Ovary (tissue), 3 donors: ENCODE measurements around the gene ALDOC.

ENCODE experiments used
- EP300 ChIP-seq: sonication (generic); formaldehyde crosslinking; IDR thresholded peaks from one replicate; pipeline ENCODE4 v1.6.1; 2017; ENCODE audit warnings: antibody characterized with exemption
- POLR2A ChIP-seq: fragments of 450-650 bp; IDR thresholded peaks from one replicate; pipeline ENCODE4 v1.6.1; 2017; ENCODE audit warnings: antibody characterized with exemption, mild to moderate bottlenecking, moderate library complexity
- TF ChIP-seq, protein P1 (sequence below), 3 donors: fragments of 450-650 bp in 2 of 3; fragments of 200-600 bp in 1 of 3; IDR thresholded peaks; one replicate each; pipeline versions ENCODE4 v1.5.1 to v1.8.0; 2016 to 2022; ENCODE audit warnings: antibody characterized with exemption in 3 of 3, mild to moderate bottlenecking in 1 of 3
- donor health status: DM: no; HTN: no; CAD: no.

DNA sequence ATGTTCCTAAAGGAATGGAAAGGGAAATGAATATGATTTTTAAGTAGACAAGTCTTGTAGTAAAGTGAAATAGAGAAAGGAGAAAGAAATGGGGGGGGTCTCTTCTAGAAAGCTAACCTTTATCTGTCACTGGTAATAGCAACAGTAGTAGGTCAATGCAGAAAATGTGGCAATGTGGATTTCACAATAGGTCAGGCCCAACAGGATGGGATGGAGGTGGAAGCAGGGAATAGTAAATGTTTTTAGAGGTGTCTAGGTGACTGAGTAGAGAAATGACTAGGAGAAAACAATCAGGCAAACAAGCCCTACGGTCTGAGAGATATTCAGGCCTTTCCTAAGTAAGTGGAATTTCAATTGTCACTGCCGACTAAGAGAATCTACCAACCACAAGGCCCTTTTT is 43.3 kb upstream of the ALDOC start:
- TF ChIP-seq POLR2A = no peak
- TF ChIP-seq, protein P1, sequence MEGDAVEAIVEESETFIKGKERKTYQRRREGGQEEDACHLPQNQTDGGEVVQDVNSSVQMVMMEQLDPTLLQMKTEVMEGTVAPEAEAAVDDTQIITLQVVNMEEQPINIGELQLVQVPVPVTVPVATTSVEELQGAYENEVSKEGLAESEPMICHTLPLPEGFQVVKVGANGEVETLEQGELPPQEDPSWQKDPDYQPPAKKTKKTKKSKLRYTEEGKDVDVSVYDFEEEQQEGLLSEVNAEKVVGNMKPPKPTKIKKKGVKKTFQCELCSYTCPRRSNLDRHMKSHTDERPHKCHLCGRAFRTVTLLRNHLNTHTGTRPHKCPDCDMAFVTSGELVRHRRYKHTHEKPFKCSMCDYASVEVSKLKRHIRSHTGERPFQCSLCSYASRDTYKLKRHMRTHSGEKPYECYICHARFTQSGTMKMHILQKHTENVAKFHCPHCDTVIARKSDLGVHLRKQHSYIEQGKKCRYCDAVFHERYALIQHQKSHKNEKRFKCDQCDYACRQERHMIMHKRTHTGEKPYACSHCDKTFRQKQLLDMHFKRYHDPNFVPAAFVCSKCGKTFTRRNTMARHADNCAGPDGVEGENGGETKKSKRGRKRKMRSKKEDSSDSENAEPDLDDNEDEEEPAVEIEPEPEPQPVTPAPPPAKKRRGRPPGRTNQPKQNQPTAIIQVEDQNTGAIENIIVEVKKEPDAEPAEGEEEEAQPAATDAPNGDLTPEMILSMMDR (IDR thresholded peaks at IDR 0.05) = no peak
- TF ChIP-seq EP300 = no peak
